DMS 273 treated with DMSO at 0.1 percent for 48 hours (cell line): ENCODE results near the gene CDK5RAP2.
"Not testable (repeated sequence)": the region's sequence is repeated elsewhere in the genome, so short reads cannot be mapped to it uniquely, and the experiment has no call there.

ENCODE experiments used
- DNase-seq: peaks from one replicate; lab custom pipeline; 2025; lab: John Stamatoyannopoulos, UW

CDK5RAP2 gene

GRCh38 chr9:120580051-120580896 lies at the start of gene CDK5RAP2:
Gene CDK5RAP2 (minus strand): TSS chr9:120580167. CDS start chr9:120579978, 189 bp downstream.
- peak; percentile 95 for DNase-seq

- not testable (repeated sequence) for DNase-seq
Measured at GRCh38 chr9:120628925-120629497, 49.0 kb upstream of the CDK5RAP2 start.

- no peak for DNase-seq
Measured at GRCh38 chr9:120628207-120628924, 48.4 kb upstream of the CDK5RAP2 start.

GRCh38 chr9:120627073-120627472 lies 47.1 kb upstream of the CDK5RAP2 start:
- DNase-seq, result no peak

GRCh38 chr9:120626512-120626911 lies 46.5 kb upstream of the CDK5RAP2 start:
- DNase-seq, result no peak

- no peak for DNase-seq
Measured at GRCh38 chr9:120625222-120625621, 45.3 kb upstream of the CDK5RAP2 start.

GRCh38 chr9:120622790-120623189 lies 42.8 kb upstream of the CDK5RAP2 start:
- DNase-seq, result no peak

GRCh38 chr9:120621941-120622340 lies 42.0 kb upstream of the CDK5RAP2 start:
- DNase-seq, result no peak

GRCh38 chr9:120619751-120620655 lies 40.0 kb upstream of the CDK5RAP2 start:
- DNase-seq, result peak; percentile 32

GRCh38 chr9:120616966-120617935 lies 37.3 kb upstream of the CDK5RAP2 start:
- no peak for DNase-seq

GRCh38 chr9:120612218-120612617 lies 32.3 kb upstream of the CDK5RAP2 start:
- DNase-seq, result no peak

- no peak for DNase-seq
Measured at GRCh38 chr9:120611690-120612068, 31.7 kb upstream of the CDK5RAP2 start.

- DNase-seq, result no peak
Measured at GRCh38 chr9:120610975-120611689, 31.2 kb upstream of the CDK5RAP2 start.

- no peak for DNase-seq
Measured at GRCh38 chr9:120609636-120610035, 29.7 kb upstream of the CDK5RAP2 start.

GRCh38 chr9:120608421-120608820 lies 28.5 kb upstream of the CDK5RAP2 start:
- DNase-seq, result no peak

- DNase-seq, result no peak
Measured at GRCh38 chr9:120603591-120603990, 23.6 kb upstream of the CDK5RAP2 start.

GRCh38 chr9:120603010-120603409 lies 23.0 kb upstream of the CDK5RAP2 start:
- DNase-seq, result no peak

GRCh38 chr9:120593955-120594277 lies 13.9 kb upstream of the CDK5RAP2 start:
- DNase-seq, result no peak

- no peak for DNase-seq
Measured at GRCh38 chr9:120593250-120593954, 13.4 kb upstream of the CDK5RAP2 start.
